GM18502 (cell line): ENCODE results near the gene NUDT1.

Experiments
- ATAC-seq: cut with Tn5 transposase; IDR thresholded peaks from one replicate; pipeline ENCODE4 v1.9.1; 2021; ENCODE audit warnings: mild to moderate bottlenecking; ENCODE audit not compliant: unreplicated experiment, poor library complexity

Gene NUDT1

DNA sequence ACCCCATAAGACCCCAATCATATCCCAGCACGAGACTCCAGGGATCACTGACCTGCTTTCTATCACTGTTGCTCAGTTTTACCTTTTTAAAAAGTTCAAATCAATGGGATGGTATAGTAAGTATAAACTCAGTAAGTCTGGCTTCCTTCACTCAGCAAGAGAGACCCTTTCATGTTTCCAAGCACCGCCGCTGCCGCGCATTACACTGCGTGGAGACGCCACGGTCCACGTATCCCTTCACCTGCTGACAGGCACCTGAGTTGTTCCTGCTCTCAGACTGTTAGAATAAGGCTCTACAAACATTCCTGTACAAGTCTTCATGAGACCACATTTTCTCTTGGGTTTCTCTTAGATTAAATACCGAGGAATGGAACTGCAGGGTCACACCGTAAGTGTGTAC, 37.6 kb upstream of the NUDT1 start:
- ATAC-seq, result no peak

DNA sequence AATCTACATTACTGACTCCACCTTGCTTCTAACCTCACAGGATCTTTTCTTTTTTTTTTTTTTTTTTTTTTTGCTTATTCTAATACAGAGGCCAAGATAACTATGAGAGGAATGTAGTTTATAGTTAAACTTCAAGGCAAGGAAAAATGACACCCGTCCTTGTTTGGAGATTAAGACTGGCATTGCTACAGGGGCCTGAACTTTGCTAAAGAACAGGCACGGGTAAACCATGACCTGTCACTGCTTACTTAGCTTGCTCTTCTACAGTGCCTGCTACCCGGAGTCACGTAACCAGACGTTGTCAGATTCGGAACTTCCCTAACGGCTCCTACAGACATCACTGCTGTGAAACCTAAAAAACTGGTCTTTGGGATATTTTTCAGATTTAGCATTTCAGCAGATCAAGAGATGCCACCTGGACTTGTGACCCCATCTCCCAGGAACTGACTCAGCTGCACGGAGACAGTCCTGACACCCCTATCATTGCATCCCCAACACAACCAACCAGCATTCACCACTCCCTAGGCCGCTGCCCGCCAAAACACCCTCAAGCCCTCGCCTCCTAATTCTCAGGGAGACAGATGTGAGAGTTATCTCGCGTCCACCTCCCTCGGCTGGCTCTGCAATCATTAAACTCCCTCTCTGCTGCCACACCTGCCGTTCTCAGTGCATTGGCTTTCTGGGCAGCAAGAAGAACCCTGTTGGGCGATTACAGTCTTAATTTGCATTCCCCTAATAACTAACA, 36.8 kb upstream of the NUDT1 start:
- ATAC-seq, result no peak

DNA sequence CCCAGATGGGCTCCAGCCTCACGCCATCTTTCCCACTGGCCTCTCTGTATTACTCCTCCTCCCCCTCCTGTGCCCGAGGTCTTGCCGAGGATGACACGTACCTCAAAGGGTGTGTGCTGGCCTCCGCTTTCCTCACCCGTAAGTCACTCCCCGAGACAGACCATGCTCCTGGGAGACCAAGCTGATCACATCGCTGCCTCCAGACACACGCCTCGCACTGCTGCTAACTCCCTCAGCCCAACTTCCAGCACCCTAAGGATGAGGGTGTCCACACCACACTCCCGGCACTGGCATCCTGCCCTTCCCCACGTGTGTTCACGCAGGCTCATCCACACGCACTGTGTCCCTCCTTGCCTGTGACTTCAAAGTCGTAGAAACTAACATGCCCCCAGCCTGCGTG, 33.3 kb upstream of the NUDT1 start:
- no peak for ATAC-seq

DNA sequence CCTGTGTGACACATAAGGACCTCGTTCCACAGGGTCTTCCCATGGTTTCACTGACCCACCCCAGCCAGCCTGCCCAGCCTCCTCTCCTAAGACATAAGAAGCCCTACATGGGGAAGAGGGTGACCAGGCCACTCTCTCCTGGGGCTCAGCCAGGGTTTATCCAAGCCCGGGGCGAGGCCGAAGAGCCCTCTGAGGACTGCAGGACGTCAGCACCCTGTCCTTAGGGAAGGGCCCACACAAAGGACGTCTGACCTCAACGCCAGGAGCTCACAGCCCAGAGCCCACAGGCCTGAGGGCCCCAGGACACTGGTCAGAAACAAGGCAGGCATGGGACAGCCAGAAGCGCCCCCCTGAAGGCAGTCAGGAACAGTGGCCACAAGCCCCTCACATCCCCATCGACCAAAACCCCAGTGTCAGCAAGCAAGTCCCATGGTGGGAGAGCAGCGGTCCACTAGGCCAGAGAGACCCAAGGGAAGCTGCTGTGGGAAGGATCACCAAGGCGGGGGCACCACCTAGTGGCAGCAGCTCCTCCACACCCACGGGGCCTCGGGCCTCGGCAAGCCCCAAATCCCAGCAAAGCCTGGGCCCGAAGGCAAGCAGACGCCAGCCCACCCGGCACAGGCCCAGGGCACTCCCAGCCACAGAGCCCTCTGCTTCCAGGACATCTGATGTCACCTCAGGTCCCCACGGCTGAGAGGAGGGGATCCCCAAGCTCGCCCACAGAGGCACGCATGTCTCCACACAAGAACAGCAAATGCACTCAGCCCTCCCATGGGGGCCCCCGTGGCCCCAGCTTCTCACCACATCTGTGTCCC, 32.7 kb upstream of the NUDT1 start:
- peak; percentile 65 for ATAC-seq

DNA sequence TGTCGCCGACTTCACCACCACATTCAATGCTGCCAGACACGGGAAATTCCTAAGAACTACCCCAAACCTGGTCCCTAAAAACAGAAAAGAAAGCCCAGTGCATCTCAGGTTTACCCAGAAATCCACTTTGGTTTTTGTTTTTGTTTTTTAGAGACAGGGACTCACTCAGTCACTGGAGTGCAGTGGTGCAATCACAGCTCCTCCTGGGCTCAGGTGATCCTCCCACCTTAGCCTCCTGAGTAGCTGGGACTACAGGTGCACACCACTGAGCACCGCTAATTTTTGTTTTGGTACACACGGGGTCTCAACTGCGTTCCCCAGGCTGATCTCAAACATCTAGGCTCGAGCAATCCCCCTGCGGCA, 32.1 kb upstream of the NUDT1 start:
- peak; percentile 16 for ATAC-seq

DNA sequence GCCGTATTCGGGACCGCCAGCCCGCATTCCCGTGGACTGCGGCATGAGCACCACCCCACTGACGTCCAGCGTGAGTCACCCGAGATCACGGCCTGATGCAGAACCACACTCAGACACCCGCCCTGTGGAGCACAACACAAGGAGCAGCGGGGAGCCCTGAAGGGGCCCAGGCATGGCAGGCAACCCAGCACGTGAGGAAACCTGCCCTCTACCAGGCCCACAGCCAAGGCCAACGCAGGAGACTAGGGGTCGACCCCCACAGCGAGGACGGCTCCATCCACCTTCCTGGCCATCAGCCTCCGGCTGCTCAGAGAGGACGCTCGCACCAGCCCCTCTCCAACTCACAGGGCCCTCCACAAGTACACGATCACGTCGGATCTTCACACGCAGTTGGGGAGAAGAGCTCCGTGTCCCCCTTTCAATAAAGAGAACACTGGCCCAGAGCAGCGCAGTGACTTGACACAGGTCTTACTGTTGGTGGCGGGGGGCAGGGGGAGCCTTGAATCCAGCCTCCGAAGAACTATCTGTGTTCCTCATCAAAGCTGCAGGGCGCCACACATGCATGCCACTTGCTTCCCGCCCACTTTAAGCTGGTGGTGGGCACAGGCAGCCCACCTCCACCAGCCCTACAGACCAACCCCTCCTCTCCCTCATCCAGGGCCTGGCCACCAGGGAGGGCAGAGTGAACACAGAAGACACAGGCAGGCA, 31.3 kb upstream of the NUDT1 start:
- no peak for ATAC-seq

DNA sequence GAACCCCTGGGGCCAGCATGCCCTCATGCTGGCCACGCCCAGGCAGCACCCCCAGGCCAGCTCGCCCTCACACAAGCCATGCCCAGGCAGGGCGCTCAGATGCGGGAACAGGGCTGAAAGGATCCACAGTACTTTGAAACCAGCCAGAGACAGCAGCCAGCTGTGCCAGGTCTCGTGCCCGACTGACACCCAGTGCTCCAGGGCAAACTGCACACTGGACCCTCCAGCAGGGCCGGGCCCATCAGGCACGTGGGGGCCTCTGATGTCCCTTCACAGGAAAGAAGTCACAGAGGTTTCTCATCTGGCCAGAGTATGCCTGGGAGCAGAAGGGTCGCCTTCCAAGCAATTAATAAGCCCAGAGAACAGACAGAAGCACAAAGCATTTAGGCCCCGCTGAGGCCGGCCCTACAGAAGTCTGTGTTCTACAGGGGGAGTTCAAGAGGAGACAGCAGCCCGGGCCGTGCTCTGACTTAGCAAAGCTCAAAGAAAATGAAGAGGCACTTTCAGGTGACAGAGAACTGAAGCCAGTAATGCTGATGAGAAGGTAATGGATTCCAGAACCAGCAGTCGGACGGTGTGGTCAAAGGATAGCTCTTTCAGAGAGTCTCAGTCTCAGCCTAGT, 30.7 kb upstream of the NUDT1 start:
- ATAC-seq, result no peak

DNA sequence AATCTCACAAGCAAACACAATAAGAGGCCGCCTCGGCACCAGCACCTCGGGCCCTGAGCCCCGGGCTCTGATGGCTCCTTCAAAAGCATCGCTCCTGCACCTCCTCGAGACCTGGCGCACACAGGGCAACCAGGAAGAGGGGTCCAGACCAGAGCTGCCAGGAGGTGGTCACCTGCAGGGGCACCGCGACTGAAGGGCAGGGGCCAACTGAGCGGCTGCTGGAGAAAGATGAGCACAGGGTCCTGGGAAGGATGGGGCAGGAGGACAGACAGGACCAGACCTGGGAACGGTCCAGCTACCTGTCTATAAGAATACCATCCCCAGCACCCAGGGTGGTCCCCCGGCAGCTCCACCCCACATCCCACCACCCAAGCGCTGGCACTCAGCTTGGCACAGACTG, 30.1 kb upstream of the NUDT1 start:
- ATAC-seq, result no peak

DNA sequence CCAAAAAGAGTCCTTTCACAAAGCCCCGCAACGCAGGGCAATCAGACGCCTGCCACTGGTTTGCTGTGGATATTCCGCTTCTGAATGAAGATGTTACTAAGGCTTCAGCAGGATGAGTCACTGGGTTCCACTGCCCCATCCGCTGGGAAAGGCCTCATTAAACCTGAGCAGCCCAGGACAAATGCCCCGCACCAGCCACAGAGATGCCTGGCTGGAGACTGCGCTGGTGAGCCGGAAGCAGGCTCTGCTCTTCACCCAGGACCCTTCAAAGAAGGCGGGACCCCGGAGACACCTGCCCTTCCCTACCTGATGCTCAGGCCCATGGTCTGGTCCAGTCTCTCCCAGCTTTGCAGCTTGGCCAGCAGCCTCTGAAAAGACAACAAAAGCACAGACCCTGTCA, 29.1 kb upstream of the NUDT1 start:
- ATAC-seq, result no peak

DNA sequence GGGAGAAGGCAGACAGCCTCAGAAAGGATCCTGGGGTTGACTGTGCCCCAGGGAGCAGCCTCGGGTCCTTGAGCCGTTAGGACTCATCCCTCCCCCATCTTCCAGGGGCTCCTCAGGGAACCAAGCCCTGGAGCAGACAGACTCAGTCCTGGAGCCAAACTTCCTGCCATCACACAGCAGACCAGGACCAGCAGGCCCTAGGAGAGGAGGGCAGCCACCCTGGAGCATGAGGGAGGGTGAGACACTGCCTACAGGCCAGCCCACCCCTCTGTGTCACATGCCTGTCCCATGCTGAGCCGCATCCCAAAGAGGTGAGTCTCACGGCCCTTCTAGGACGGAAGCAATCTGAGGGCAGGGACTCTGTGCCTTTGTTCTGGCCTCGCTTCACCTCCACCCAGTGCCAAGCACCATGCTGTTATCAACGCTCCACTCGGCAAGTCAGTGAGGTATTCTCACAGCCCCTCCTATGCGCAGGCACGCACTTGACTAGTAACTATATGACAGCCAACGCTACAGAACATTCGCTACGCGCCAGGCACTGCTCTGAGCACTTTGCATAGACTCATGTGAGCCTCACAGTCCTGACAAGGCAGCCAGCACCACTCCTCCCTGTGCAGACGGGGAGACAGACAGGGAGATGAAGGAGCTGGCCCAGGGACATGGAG, 28.3 kb upstream of the NUDT1 start:
- no peak for ATAC-seq

DNA sequence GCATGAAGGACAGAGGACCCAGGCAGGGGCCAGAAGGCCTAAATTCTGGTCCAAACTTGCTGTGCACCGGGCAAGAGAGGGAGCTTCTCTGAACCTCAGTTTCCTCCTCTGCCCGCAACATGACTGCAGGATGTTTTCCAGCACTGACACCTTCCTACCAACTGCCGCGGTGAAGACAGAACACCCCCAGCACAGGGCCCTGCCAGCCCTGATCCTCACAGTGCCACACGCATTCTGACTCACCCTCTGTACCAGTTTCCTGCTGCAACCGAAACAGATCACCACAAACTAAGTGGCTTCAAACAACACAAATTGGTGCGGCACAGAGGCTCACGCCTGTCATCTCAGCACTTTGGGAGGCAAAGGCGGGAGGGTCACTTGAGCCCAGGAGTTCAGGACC, 27.4 kb upstream of the NUDT1 start:
- no peak for ATAC-seq

DNA sequence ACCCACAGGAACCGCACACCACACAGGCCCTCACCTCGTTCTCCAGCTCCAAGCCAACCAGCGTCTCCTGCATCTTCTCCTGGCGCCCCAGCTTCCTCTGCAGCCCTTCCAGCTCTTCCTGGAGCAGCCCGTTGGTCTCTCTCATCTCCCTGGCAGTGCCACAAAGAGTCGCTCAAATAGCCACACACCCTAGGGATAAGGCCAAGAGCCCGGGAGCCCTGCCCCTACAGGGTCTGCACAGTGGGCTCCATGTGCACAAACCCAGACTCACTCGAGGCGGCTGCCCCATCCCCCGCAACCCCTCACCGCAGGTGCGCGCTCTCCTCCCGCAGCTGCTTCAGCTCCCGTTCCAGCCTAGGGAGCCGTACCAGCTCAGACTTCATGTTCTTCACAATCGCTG, 26.2 kb upstream of the NUDT1 start:
- ATAC-seq, result no peak

DNA sequence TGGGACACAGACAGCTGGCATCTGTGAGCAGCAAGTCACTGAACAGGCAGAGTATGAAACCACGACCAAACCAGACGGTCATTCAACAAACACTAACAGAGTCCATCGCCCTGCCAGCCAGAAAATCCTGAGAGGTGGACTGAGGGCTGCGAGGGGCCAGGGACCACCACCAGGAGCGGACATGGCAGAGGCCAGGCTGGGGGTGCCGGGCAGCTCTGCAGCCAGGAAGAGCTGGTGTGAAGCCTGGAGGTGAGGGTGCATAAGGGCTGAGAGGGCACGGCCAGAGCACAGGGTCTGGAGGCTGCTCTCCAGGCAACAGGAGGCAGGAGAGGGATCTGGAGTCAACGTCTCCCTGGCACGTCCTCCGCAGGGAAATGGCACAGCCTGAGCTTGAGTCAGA, 24.8 kb upstream of the NUDT1 start:
- ATAC-seq, result no peak

DNA sequence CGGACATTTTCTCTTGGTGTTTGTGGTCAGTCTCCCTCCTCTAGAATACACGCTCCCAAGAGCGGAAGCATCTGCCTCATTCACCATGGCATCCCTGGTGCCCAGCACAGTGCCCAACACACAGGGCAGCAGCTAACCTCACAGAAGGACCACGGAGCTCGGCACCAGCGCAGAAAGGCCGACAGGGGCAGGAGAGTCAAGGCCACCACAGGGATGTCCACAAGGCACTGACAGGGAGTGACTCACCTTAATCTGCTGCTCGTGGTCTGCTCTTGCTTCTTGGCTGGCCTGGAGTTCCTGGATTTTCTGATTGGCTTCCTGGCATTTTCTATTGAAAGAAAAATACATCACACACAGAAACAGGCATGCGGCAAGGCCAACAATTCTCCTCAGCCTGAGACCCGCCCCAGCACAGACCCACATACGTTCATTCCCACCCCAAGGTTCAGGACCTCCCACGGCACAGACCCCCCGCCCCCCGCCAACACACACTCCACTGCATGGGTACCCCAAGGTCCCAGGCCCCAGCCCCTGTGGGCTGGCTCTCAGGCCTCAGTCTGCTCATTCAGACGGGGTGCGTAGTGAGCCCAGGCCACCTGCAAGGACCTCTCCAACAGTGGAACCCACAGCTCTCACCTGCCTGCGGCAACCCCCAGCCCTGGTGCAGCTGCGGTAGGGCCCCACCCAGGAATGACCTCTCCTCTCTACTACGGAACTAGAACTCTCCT, 24.1 kb upstream of the NUDT1 start:
- no peak for ATAC-seq

DNA sequence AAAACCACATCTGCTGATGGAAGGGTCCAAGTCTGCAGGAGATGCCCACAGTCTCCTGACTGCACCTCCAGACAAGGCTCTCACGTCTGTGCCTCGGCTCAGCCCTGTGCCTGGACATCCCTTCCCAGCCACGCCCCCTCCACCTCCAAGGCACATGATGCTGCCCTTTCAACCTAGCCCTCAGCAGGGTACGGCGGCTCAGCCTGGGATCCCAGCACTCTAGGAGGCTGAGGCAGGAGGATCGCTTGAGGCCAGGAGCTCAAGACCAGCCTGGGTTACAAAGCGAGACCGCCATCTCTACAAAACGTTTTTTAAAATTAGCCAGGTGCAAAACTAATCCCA, 23.6 kb upstream of the NUDT1 start:
- no peak for ATAC-seq

DNA sequence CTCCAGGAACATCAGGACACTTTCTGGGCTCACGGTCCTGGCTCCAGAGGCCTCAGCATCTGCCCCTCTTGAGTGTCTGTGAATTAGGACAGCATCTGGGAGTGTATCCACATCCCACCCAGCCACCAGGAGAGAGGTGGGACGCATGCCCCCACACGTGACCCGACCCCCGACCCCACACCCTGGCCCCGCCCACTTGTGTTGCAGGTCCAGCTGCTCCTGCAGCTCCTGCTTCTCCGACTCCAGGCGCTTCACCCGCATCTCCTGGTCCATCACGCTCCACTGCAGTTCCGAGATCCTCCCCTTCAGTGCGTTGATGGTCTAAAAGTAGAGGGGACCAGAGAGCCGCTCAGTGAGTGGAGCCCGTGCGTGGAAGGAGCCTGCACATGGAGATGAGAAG, 22.9 kb upstream of the NUDT1 start:
- no peak for ATAC-seq

DNA sequence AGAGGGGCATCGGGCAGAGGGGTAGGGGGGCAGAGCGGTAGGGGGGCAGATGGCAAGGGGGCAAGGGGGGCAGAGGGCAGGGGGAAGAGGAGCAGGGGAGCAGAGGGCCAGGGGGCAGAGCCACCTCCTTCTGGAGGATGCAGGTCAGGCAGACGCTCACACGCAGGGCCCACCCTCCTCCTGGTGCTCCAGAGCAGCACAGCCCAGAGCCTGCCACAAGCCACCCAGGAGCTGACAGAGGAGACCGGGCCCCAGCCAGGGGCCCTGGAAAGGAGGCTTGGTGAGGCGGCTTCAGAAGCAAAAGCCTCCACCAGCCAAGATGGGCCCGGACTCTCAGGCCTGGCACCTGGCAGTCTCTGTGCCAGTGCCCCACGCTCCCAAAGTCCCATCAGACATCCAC, 22.4 kb upstream of the NUDT1 start:
- no peak for ATAC-seq

DNA sequence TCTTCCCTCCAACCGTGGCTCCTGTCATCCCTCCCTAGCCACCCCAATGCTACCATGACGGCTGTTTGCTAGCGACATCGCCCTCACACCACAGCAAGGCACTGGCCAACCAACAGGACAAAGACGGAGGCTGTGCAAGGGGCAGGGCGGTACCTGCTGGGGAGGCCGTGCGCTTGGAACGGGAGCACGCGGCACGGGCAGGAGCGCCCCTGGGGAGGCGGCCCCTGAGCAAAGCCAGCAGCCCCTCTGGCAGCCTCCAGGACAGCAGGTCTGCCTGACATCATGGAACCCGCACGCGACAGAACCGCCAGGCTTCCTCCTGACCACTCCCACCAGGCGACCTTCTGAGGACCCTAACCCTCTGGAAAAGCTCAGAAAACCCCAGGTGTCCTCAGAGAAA, 22.0 kb upstream of the NUDT1 start:
- ATAC-seq, result no peak

DNA sequence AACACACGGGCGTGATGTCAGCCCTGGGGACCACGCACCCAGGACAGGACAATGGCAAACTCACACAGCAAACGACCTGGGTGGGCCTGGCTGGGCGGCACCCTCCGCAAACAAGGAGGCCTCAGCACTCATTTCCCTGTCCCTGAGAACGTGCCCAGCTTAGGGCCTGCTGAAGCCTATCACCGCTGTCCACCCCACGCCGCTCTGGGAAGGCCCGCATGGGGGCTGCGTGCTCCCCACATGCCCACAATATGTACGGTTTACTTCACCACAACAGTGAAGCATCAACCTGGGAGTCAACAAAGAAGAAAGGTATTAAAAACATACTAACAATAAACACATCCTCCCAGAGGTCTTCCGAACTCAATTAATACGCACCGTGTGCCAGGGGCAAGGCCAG, 21.5 kb upstream of the NUDT1 start:
- no peak for ATAC-seq

DNA sequence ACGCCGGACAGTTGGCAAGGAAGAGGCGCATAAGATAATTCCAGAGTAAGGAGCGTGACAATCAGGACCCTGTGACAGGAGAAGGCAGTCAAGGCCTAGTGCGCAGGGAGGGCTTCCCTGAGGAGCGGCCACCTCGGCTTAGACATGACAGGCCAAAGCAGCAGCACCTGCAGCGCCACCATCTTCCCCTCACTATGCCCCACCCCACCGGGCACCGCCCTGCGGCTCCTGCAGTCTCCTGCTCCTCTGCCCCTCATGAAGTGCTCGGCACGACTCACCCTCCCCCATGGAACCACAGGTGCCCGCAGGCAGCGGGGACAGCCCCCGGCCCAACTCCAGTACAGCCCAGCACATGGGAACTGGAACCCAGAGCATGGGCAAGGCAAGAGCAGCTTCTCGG, 21.1 kb upstream of the NUDT1 start:
- ATAC-seq, result no peak
